A549 (cell line): ENCODE measurements around the gene ADCY7. TPM values are rescaled to one million over a fixed set of nuclear protein-coding genes. Genes with fewer than 3 reads are reported as not detected.

Source experiments
- ATAC-seq, 2 experiments: fragments of 200-7000 bp in 1 of 2; fragments of >200 bp in 1 of 2; cut with Nextera tagmentation in 1 of 2; cut with Tn5 transposase in 1 of 2; 3 replicates each; pipeline versions ENCODE4 v1.8.0 to v1.9.1; 2018 to 2020; ENCODE audit warnings: mild to moderate bottlenecking in 1 of 2, moderate library complexity in 1 of 2
- CTCF ChIA-PET: fragments of 300-600 bp; sonication (Branson Sonifier 250); formaldehyde crosslinking; extraction: SDS; loops from one replicate; lab custom pipeline; 2021; ENCODE audit warnings: antibody characterized with exemption, inconsistent platforms; lab: Yijun Ruan, JAX
- POLR2A ChIA-PET: fragments of 350-600 bp; formaldehyde crosslinking; extraction: SDS; loops from one replicate; lab custom pipeline; 2021; ENCODE audit warnings: antibody characterized with exemption, inconsistent platforms; lab: Yijun Ruan, JAX
- DNase-seq, 2 experiments: peaks; one replicate each; pipeline versions ENCODE4 v3.0.0 to v3.0.0-alpha.2; 2011 to 2016; ENCODE audit warnings: low read depth in 1 of 2, low spot score in 1 of 2
- FAIRE-seq: peaks from 2 replicates; lab custom pipeline; 2011; peaks lifted over from hg19 to GRCh38; lab: Jason Lieb, UNC
- H3K27ac ChIP-seq, 2 experiments: fragments of >200 bp; sonication (Bioruptor Twin); formaldehyde crosslinking; 3 replicates each; pipeline ENCODE4 v1.5.1; 2016 to 2017
- H3K4me1 ChIP-seq: fragments of >200 bp; sonication (Bioruptor Twin); formaldehyde crosslinking; 3 replicates; pipeline ENCODE4 v1.6.1; 2016
- H3K4me2 ChIP-seq: fragments of >200 bp; sonication (Bioruptor Twin); formaldehyde crosslinking; 3 replicates; pipeline ENCODE4 v1.6.1; 2016
- H3K4me3 ChIP-seq: fragments of >200 bp; sonication (Bioruptor Twin); formaldehyde crosslinking; 3 replicates; pipeline ENCODE4 v1.5.1; 2016
- H3K9me3 ChIP-seq: fragments of >200 bp; sonication (Bioruptor Twin); formaldehyde crosslinking; 3 replicates; pipeline ENCODE4 v1.6.1; 2016
- CBX2 ChIP-seq: fragments of 200-600 bp; sonication (generic); IDR thresholded peaks from 2 replicates; pipeline ENCODE4 v1.6.1; 2016; ENCODE audit warnings: low read depth, mild to moderate bottlenecking, borderline replicate concordance
- CBX8 ChIP-seq: fragments of 200-600 bp; sonication (generic); IDR thresholded peaks from 2 replicates; pipeline ENCODE4 v1.6.1; 2016
- EP300 ChIP-seq, 2 experiments: fragments of >200 bp; sonication (Bioruptor Twin); formaldehyde crosslinking; IDR thresholded peaks; 2 replicates in 1 of 2; 3 replicates in 1 of 2; pipeline ENCODE4 v1.6.1; 2016 to 2017
- GATA3 ChIP-seq: IDR thresholded peaks from 2 replicates; pipeline ENCODE4 v1.6.1; 2012; ENCODE audit warnings: borderline replicate concordance
- JUN ChIP-seq, 2 experiments: fragments of >200 bp; sonication (Bioruptor Twin); formaldehyde crosslinking; IDR thresholded peaks; 2 replicates in 1 of 2; 3 replicates in 1 of 2; pipeline ENCODE4 v1.6.1; 2016 to 2017
- JUNB ChIP-seq: fragments of >200 bp; sonication (Bioruptor Twin); formaldehyde crosslinking; IDR thresholded peaks from 2 replicates; pipeline ENCODE4 v1.6.1; 2016
- MAX ChIP-seq: IDR thresholded peaks from 2 replicates; pipeline ENCODE4 v1.6.1; 2012
- MAZ ChIP-seq: fragments of 150-350 bp; IDR thresholded peaks from 2 replicates; pipeline ENCODE4 v1.6.1; 2014; ENCODE audit warnings: antibody characterized with exemption, low read depth, low read length, borderline replicate concordance
- MYC ChIP-seq: IDR thresholded peaks from 2 replicates; pipeline ENCODE4 v1.6.1; 2012; ENCODE audit warnings: mild to moderate bottlenecking, inconsistent platforms, low read length, improper control_type of control experiment, borderline replicate concordance
- PBX3 ChIP-seq: IDR thresholded peaks from 2 replicates; pipeline ENCODE4 v1.6.1; 2012
- PHF8 ChIP-seq: fragments of 200-600 bp; sonication (generic); IDR thresholded peaks from 2 replicates; pipeline ENCODE4 v1.6.1; 2016; ENCODE audit warnings: low read depth, mild to moderate bottlenecking, antibody characterized with exemption, moderate library complexity, borderline replicate concordance
- POLR2A ChIP-seq: IDR thresholded peaks from 2 replicates; pipeline ENCODE4 v1.6.1; 2012; ENCODE audit warnings: mild to moderate bottlenecking, low read length
- RAD21 ChIP-seq, 2 experiments: fragments of >200 bp in 1 of 2; sonication (Bioruptor Twin) in 1 of 2; formaldehyde crosslinking in 1 of 2; IDR thresholded peaks in 1 of 2; conservative IDR thresholded peaks in 1 of 2; 2 replicates in 1 of 2; 3 replicates in 1 of 2; pipeline ENCODE4 v1.6.1; 2012 to 2018; ENCODE audit warnings: inconsistent platforms in 1 of 2
- RCOR1 ChIP-seq: fragments of 150-350 bp; IDR thresholded peaks from 2 replicates; pipeline ENCODE4 v1.6.1; 2014; ENCODE audit warnings: antibody characterized with exemption, low read length, low read depth
- RFX5 ChIP-seq: fragments of 450-650 bp; IDR thresholded peaks from 2 replicates; pipeline ENCODE4 v1.7.1; 2014; ENCODE audit warnings: antibody characterized with exemption, mild to moderate bottlenecking, moderate library complexity
- RNF2 ChIP-seq: fragments of 200-600 bp; sonication (generic); IDR thresholded peaks from 2 replicates; pipeline ENCODE4 v1.6.1; 2016; ENCODE audit warnings: low read depth, mild to moderate bottlenecking, antibody characterized with exemption, moderate library complexity, borderline replicate concordance
- TFCP2L1 ChIP-seq: fragments of 250-450 bp; sonication (Bioruptor Pico); IDR thresholded peaks from 2 replicates; pipeline ENCODE4 v1.5.0; 2021; ENCODE audit warnings: mild to moderate bottlenecking
- TP53 ChIP-seq: fragments of 250-450 bp; sonication (Bioruptor Pico); IDR thresholded peaks from 2 replicates; pipeline ENCODE4 v1.5.0; 2021; ENCODE audit warnings: mild to moderate bottlenecking, moderate library complexity
- USF2 ChIP-seq: fragments of 450-650 bp; IDR thresholded peaks from 2 replicates; pipeline ENCODE4 v1.6.1; 2014; ENCODE audit warnings: antibody characterized with exemption
- ZC3H11A ChIP-seq: fragments of 450-650 bp; IDR thresholded peaks from 2 replicates; pipeline ENCODE4 v1.6.1; 2014; ENCODE audit warnings: antibody characterized with exemption, mild to moderate bottlenecking
- ZNF302 ChIP-seq: fragments of 250-450 bp; sonication (Bioruptor Pico); IDR thresholded peaks from 2 replicates; pipeline ENCODE4 v1.9.0; 2021; ENCODE audit warnings: inconsistent platforms, mild to moderate bottlenecking, moderate library complexity
- ZSCAN20 ChIP-seq: fragments of 250-450 bp; sonication (Bioruptor Pico); IDR thresholded peaks from 2 replicates; pipeline ENCODE4 v1.8.0; 2022; ENCODE audit warnings: mild to moderate bottlenecking, moderate library complexity
- WGBS: methylation state at CpG from one replicate; pipeline ENCODE4 v1.1.6; 2017; ENCODE audit errors: missing lambda C conversion rate; 5-methylcytosine and 5-hydroxymethylcytosine counted together
- polyA plus RNA-seq, 4 experiments: library from polyadenylated mRNA; depleted of rRNA in 3 of 4; stranded (reverse); fragments of >200 nt; fragmentation: RNase III in 1 of 4; extraction: RNeasy Plus Mini Kit Qiagen cat#74134 plus additional on column Dnase treatment in 1 of 4; gene quantifications; 2 replicates in 3 of 4; 3 replicates in 1 of 4; pipeline ENCODE4 v1.2.3, GENCODE V29; 2011 to 2017
- TF ChIP-seq, protein P1 (sequence below): IDR thresholded peaks from 2 replicates; pipeline ENCODE4 v1.6.1; 2012; ENCODE audit warnings: low read depth, borderline replicate concordance

ADCY7 gene
- polyA plus RNA-seq, 2 of the 4 experiments (the other 2 are of a cell fraction): 10.5 to 18.7 TPM

- peak; percentile 41 to 56 for ATAC-seq
- TF ChIP-seq JUNB (no peak), MAX (no peak), MAZ (no peak), POLR2A (no peak), MYC (no peak)
- TF ChIP-seq, all 56 proteins: peak for 0
- 43% methylated on average over 15 of the region's 46 CpGs for WGBS
- FAIRE-seq: no peak
- ChIA-PET CTCF (interaction anchor here (0.6 to 3.1 kb wide), 7 partner anchors 8 to 500 kb away, joined by 3 to 14 read pairs (median 3); no protein-coding TSS in a partner anchor), POLR2A (interaction anchor here (1.2 to 1.4 kb wide), 2 partner anchors 8 to 36 kb away, joined by 4 to 5 read pairs; no protein-coding TSS in a partner anchor)
- no peak for DNase-seq
- H3K9me3 ChIP-seq: no peaks in the 10 kb centered on the region
- H3K4me3 ChIP-seq: peak overlapping the region; percentile 68
- peaks cover 25% of the 10 kb centered on the region for H3K4me1 ChIP-seq
- peak overlapping the region; percentile 89 to 96 for H3K27ac ChIP-seq
- H3K4me2 ChIP-seq: peak overlapping the region; percentile 79
Measured at GRCh38 chr16:50246299-50247122, 19.8 kb upstream of the ADCY7 start.

- ATAC-seq: no peak
- WGBS: 97% methylated on average over 12 of the region's 12 CpGs
- Histone ChIP-seq H3K4me1 (peaks cover 33% of the 10 kb centered on the region), H3K9me3 (no peaks in the 10 kb centered on the region), H3K27ac (peak overlapping the region; percentile 89 to 96), H3K4me3 (peak overlapping the region; percentile 68), H3K4me2 (peak overlapping the region; percentile 79)
- FAIRE-seq: no peak
- no peak for DNase-seq
- ChIA-PET POLR2A (no interaction called here), CTCF (interaction anchor here (0.6 to 1.4 kb wide), 5 partner anchors 27 to 1692 kb away, joined by 3 to 5 read pairs (median 3); partner anchors contain the start of gene CNEP1R1)
- TF ChIP-seq ZC3H11A (no peak), JUNB (no peak), TFCP2L1 (CRISPR knock-in tag) (no peak), CBX8 (no peak), MAZ (no peak), PHF8 (no peak)
- TF ChIP-seq, protein P1, sequence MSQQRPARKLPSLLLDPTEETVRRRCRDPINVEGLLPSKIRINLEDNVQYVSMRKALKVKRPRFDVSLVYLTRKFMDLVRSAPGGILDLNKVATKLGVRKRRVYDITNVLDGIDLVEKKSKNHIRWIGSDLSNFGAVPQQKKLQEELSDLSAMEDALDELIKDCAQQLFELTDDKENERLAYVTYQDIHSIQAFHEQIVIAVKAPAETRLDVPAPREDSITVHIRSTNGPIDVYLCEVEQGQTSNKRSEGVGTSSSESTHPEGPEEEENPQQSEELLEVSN: no peak
Measured at GRCh38 chr16:50247123-50247905, 19.0 kb upstream of the ADCY7 start.

DNA sequence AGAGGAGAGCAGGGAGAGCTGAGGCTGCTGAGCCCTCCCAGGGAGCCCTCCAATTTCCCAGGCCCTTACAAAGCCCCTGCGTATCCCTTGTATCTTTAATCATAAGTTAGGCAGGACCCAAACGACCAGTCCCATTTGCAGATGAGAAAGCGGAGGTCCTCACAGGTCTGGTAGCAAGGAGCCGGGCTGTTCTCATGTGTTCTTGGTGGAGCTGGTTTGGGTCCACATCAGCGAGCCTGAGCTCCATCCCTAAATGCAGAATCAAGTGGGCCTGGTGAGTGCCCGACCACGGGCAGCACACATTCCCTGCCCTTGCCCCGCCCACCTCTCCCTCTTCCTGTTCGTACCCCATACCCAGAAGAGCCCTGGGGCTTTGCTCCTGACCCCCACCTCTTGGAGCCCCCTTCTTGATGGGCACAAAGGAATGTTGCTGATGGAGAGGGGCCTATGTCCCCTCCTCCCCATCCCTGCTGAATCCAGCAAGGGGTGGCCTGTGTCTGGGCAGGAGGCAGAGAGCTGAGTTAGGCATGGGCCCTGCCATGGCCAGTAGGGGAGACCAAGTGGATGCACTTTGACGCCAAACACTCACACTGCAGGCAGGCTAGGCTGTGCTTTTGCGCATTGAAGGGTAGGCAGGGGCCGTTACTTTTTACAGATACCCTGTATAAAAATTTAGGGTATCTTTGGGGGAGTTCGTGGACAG, 18.3 kb upstream of the ADCY7 start:
- H3K27ac ChIP-seq: no peak overlapping the region
- H3K4me2 ChIP-seq: no peak overlapping the region
- WGBS: 95% methylated on average over 13 of the region's 13 CpGs
- TF ChIP-seq POLR2A: no peak
- TF ChIP-seq ZNF302 (CRISPR knock-in tag): no peak
- TF ChIP-seq GATA3: no peak
- no peak for TF ChIP-seq MAZ
- no peak for TF ChIP-seq RFX5
- CTCF ChIA-PET: interaction anchor here (0.6 to 1.2 kb wide), 3 partner anchors 223 to 1691 kb away, joined by 3 to 5 read pairs (median 4); partner anchors contain the start of gene CNEP1R1
- H3K4me1 ChIP-seq: peaks cover 38% of the 10 kb centered on the region
- FAIRE-seq: no peak
- no peak for ATAC-seq
- POLR2A ChIA-PET: no interaction called here
- H3K4me3 ChIP-seq: no peak overlapping the region
- DNase-seq: no peak
- H3K9me3 ChIP-seq: no peaks in the 10 kb centered on the region

DNA sequence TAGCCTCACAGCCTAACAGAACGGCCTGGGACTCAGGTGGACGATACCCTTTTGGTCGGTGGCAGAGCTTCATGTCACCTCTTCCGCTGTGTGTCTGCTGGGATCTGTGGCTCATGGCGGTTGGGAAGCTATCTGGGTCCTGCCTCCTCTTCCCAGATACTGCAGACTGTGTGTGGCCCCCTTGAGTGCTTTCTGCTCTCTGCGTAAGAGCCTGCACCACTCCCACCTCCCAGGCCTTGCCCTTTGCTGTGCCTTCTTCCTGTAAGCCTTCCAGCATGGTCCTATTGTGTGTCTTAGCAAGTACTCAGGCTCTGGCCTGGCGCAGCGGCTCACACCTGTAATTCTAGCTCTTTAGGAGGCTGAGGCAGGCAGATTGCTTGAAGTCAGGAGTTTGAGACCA, 17.5 kb upstream of the ADCY7 start:
- no peak overlapping the region for H3K4me3 ChIP-seq
- no peak overlapping the region for H3K4me2 ChIP-seq
- FAIRE-seq: no peak
- no peak overlapping the region for H3K27ac ChIP-seq
- TF ChIP-seq RNF2 (no peak), JUN (IDR thresholded peaks at IDR 0.05) (no peak), USF2 (no peak), RCOR1 (no peak), ZSCAN20 (no peak), MAZ (no peak), TP53 (CRISPR knock-in tag) (no peak), PBX3 (no peak), MYC (no peak), RAD21 (conservative IDR thresholded peaks at IDR 0.05 in 1 of 2, IDR thresholded peaks at IDR 0.05 in 1 of 2) (no peak), CBX2 (no peak), EP300 (IDR thresholded peaks at IDR 0.05) (no peak), PHF8 (no peak)
- no peaks in the 10 kb centered on the region for H3K9me3 ChIP-seq
- no peak for ATAC-seq
- POLR2A ChIA-PET: no interaction called here
- DNase-seq: no peak
- CTCF ChIA-PET: interaction anchor here (1.3 to 2.0 kb wide), 2 partner anchors 12 to 26 kb away, joined by 3 to 8 read pairs; no protein-coding TSS in a partner anchor
- WGBS: 99% methylated on average over 8 of the region's 8 CpGs
- peaks cover 38% of the 10 kb centered on the region for H3K4me1 ChIP-seq
